Thymus (tissue), 11 donors: Measurements from ENCODE around the gene KIAA1958. TPM values are rescaled to one million over a fixed set of nuclear protein-coding genes. Genes with fewer than 3 reads are reported as not detected.
A peak's percentile ranks its signal among the peaks of the same experiment; 100 is the strongest.

Source experiments
- DNase-seq, 9 donors: peaks; one replicate each; pipeline ENCODE4 v3.0.0-alpha.2; 2013; ENCODE audit warnings: low spot score in 9 of 9, low read depth in 6 of 9, missing footprints in 1 of 9
- H3K27ac ChIP-seq, 2 donors: one replicate each; pipeline ENCODE4 v1.5.1; 2013; ENCODE audit warnings: control low read depth in 1 of 2, low read depth in 1 of 2, low read length in 1 of 2, mild to moderate bottlenecking in 1 of 2, moderate library complexity in 1 of 2
- H3K27me3 ChIP-seq, 2 donors: one replicate each; pipeline ENCODE4 v1.5.1; 2013; ENCODE audit warnings: low read length in 1 of 2; ENCODE audit not compliant: control insufficient read depth in 2 of 2, insufficient read depth in 1 of 2
- H3K36me3 ChIP-seq, 2 donors: one replicate each; pipeline ENCODE4 v1.5.1; 2013; ENCODE audit warnings: low read length in 1 of 2, mild to moderate bottlenecking in 1 of 2, moderate library complexity in 1 of 2; ENCODE audit not compliant: control insufficient read depth in 2 of 2, insufficient read depth in 2 of 2
- H3K4me1 ChIP-seq, 2 donors: one replicate each; pipeline ENCODE4 v1.5.1; 2013; ENCODE audit warnings: low read length in 2 of 2; ENCODE audit not compliant: control insufficient read depth in 2 of 2, insufficient read depth in 2 of 2
- H3K4me3 ChIP-seq, 2 donors: one replicate each; pipeline ENCODE4 v1.5.1; 2013; ENCODE audit warnings: low read length in 2 of 2, control low read depth in 1 of 2, mild to moderate bottlenecking in 1 of 2
- H3K9me3 ChIP-seq, 2 donors: one replicate each; pipeline ENCODE4 v1.5.1; 2013; ENCODE audit warnings: low read length in 1 of 2, mild to moderate bottlenecking in 1 of 2; ENCODE audit not compliant: control insufficient read depth in 2 of 2, insufficient read depth in 1 of 2
- WGBS: extraction: QIAGEN DNeasy Blood & Tissue Kit; methylation state at CpG from one replicate; pipeline ENCODE4 v1.1.7; 2013; 5-methylcytosine and 5-hydroxymethylcytosine counted together
- polyA plus RNA-seq: library from polyadenylated mRNA; stranded (reverse); fragments of 200-250 nt; gene quantifications from one replicate; pipeline ENCODE4 v1.2.3, GENCODE V29; 2013
- total RNA-seq: library from RNA; stranded (reverse); fragments of 120-200 nt; gene quantifications from one replicate; pipeline ENCODE4 v1.2.4, GENCODE V29; 2013
- donor health status: healthy.

The KIAA1958 gene
- total and polyA plus RNA-seq, 2 donors: 1.8 to 3.6 TPM

DNA sequence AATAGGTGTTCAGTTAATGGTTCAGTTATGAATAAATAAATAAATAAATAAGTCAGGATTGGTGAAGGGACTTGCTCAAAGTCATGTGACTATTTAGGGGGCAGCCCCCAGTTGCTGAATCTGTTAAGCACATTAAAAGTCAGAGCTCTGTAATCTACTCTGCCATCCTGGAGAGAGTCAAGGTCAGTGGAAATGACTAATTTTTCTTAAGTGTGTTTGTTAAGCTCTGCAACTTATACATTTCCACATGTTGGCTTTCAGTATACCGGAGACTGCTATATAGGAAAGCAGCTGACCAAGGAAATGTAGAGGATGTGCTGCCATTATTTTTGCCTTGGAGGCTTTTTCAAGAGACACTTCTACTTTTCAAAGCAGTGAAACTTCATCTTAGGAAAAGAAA, 57.9 kb downstream of the KIAA1958 start:
- Histone ChIP-seq H3K27ac (no peak overlapping the region), H3K9me3 (no peaks in the 10 kb centered on the region), H3K36me3 (no peaks in the 10 kb centered on the region), H3K27me3 (no peaks in the 10 kb centered on the region), H3K4me3 (no peak overlapping the region), H3K4me1 (peaks cover 0 to 2% of the 10 kb centered on the region in 2 donors)
- no peak for DNase-seq
- 96% methylated on average over 1 of the region's 1 CpG for WGBS

DNA sequence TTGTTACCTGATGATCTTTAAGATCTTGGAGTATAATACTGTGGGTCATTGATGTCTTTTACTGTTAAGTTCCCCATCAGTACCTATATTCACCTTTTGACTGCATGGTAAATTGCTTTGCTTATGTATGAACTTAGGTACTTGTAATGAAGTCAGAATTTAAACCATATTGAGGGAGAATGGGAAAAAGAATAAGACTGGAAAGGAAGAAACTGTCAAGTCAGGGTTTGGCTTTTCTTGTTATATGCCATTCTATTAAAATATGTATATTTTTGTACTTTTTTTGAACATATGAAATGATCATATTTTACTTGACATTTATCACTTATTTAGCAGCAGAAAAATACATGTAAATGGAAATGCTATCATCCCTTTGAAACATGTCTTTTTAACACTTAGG, 58.6 kb downstream of the KIAA1958 start:
- H3K4me3 ChIP-seq: no peak overlapping the region
- H3K27ac ChIP-seq: no peak overlapping the region
- DNase-seq: no peak
- no peaks in the 10 kb centered on the region for H3K27me3 ChIP-seq
- no peaks in the 10 kb centered on the region for H3K36me3 ChIP-seq
- peaks cover 0 to 2% of the 10 kb centered on the region in 2 donors for H3K4me1 ChIP-seq
- no peaks in the 10 kb centered on the region for H3K9me3 ChIP-seq

DNA sequence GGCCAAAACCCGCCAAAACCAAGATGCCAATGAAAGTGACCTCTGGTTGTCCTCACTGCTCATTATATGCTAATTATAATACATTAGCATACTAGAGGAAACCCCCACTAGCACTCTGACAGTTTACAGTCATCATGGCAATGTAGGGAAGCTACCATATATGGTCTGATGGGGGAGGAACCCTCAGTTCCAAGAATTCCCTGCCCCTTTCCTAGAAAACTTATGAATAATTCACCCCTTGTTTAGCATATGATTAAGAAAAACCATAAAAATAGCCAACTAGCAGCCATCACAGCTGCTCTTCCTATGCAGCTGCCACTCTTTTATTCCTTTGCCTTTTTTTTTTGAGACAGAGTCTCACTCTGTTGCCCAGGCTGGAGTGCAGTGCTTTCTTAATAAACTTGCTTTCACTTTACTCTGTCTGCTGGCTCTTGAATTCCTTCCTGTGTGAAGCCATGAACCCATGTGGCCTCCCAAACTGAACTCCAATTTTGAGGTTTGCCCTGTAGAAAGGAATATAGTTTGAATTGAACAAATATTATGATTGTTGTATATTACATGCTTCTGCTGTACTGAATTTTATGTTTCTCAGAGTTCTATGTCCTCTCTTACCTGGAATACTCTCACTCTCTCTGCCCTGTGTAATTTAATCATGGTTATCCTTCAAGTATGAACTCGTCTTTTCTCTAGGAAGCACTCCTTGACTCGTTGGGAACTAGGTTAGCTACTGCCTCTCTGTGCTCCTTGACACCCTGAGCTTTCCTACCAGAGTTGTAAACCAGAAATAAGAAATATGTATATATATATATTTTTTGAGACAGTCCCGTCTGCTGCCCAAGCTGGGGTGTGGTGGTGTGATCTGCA, 59.8 kb downstream of the KIAA1958 start:
- 72% methylated on average over 4 of the region's 4 CpGs for WGBS

DNA sequence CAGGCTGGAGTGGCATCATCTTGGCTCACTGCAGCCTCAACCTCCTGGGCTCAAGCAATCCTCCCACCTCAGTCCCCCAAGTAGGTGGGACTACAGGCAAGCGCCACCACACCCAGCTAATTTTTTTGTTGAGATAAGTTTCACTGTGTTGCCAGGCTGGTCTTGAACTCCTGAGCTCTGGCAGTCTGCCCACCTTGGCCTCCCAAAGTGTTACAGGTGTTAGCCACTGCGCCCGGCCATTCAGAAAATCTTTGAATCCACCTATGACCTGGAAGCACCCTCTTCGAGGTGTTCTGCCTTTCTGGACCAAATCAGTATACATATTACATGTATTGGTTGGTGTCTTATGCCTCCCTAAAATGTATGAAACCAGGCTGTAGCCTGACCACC, 61.4 kb downstream of the KIAA1958 start:
- WGBS: 98% methylated on average over 4 of the region's 4 CpGs
- no peaks in the 10 kb centered on the region for H3K36me3 ChIP-seq
- H3K27ac ChIP-seq: no peak overlapping the region
- H3K4me3 ChIP-seq: no peak overlapping the region
- no peaks in the 10 kb centered on the region for H3K9me3 ChIP-seq
- no peaks in the 10 kb centered on the region for H3K27me3 ChIP-seq
- no peak for DNase-seq
- peaks cover 0 to 2% of the 10 kb centered on the region in 2 donors for H3K4me1 ChIP-seq

More for the DNA sequence above, 59.8 kb downstream of the KIAA1958 start:
- no peak overlapping the region for H3K27ac ChIP-seq
- peaks cover 0 to 2% of the 10 kb centered on the region in 2 donors for H3K4me1 ChIP-seq
- peak in 1 of 9 donors; percentile 15 for DNase-seq
- H3K36me3 ChIP-seq: no peaks in the 10 kb centered on the region
- no peaks in the 10 kb centered on the region for H3K27me3 ChIP-seq
- H3K9me3 ChIP-seq: no peaks in the 10 kb centered on the region
- no peak overlapping the region for H3K4me3 ChIP-seq

DNA sequence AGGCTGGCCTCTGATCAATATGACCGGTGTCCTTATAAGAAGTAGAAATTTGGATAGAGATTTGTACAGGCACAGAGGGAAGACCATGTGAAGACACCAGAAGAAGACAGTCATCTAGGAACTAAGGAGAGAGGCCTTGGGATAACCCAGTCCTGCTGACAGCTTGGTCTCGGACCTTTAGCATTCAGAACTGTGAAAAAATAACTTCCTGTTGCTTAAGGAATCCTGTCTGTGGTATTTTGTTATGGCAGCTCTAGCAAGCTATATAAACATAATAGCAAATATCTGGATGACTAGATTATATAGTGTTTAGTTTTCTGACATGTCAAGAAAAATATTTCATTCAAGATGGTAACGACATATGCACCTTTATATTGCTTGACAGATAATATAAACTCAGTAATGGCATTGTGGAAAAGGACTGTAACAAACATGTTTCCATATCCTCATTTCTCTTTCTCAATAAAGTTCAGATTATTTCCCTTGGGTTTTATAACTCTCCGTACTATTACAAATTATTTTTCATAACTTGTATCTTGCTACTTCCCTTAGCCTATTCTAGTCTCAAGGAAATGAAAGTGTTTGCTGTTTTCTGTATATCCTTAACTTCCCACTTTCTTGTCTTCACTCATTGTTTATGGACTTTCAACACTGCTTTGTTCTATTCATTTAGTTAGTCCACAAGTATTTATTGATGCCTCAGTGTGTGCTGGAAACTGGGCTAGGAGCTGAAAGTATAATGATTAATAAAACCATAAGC, 62.4 kb downstream of the KIAA1958 start:
- DNase-seq: no peak
- 94% methylated on average over 4 of the region's 4 CpGs for WGBS
- Histone ChIP-seq H3K4me1 (peaks cover 0 to 2% of the 10 kb centered on the region in 2 donors), H3K36me3 (no peaks in the 10 kb centered on the region), H3K4me3 (no peak overlapping the region), H3K27me3 (no peaks in the 10 kb centered on the region), H3K27ac (no peak overlapping the region), H3K9me3 (no peaks in the 10 kb centered on the region)

DNA sequence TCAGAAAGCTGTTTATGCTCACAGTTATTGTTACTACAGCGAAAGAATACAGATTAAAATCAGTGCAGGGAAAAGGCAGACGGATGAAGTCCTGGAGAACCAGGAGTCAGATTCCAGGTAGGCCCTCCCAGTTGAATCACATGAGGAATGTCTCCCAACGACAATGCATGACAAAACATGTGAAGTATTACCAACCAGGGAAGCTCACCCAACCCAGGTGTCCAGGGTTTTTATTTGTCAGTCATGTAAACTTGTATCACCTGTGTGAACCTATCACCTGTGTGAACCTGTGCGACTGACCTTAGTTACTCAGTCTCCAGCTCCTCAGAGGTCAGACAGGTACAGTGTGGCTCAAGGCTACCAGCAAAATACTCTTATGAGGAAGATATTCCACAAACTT, 63.9 kb downstream of the KIAA1958 start:
- Histone ChIP-seq H3K4me3 (no peak overlapping the region), H3K27ac (no peak overlapping the region), H3K9me3 (no peaks in the 10 kb centered on the region), H3K27me3 (no peaks in the 10 kb centered on the region), H3K4me1 (peaks cover 0 to 2% of the 10 kb centered on the region in 2 donors), H3K36me3 (no peaks in the 10 kb centered on the region)
- WGBS: 98% methylated on average over 4 of the region's 4 CpGs
- DNase-seq: no peak

DNA sequence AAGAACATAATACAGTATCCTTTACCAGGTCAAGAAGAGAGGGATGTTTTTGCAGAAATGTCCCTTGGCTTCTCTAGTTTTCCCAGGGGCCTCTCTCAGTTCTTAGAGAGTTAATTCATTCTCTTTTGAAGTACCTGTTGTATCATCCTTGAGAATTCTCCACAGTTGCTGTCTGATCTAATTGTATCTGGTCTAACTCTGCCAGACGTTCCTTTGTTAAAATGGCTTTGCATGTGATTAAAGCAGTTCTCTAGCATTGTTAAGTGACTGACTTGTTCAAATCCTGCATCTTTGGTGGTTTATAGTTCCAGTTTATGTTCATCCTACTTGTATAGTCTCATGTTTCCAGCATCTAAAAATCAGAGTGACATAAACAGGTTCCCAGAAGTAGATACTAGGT, 65.0 kb downstream of the KIAA1958 start:
- Histone ChIP-seq H3K4me1 (no peaks in the 10 kb centered on the region), H3K9me3 (no peaks in the 10 kb centered on the region), H3K4me3 (no peak overlapping the region), H3K27ac (no peak overlapping the region), H3K27me3 (no peaks in the 10 kb centered on the region), H3K36me3 (no peaks in the 10 kb centered on the region)
- no peak for DNase-seq
- WGBS: 91% methylated on average over 1 of the region's 1 CpG

DNA sequence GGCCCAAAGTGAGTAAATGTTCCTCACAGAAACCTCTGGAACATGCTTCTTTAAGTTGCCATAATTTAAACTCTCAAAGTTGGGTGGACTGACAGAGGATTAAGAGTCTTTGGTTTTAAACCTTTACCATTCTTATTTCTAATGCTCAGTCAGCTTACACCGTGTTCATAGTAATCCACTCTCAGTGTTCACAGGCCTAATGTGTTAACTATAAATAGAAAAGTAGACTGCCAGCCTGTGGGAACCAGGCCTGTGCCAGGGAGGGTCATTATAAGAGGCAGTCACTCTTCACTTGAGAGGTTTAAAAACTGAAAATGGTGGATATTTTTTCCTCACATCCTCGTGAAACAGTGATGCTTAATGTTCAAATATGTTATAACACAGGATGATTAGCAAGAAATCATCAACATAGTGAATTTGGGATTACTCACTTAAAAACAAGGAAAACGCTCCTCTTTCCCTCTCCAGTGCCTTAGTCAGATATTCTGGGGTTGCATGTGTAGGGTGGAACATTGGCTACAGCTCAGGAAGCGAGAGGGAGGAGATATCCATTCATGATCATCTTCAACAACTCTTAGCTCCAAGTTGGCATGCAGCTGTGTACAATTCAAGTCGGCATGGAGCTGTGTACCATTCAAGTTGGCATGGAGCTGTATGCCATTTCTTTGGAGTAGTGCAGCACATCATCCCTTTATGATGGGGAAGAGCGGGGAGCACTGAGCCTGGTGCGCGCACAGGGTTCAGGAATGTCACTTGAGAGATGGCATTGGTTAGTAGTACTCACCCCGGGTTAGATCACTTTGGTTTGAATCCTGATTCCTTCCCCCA, 65.8 kb downstream of the KIAA1958 start:
- H3K4me3 ChIP-seq: no peak overlapping the region
- no peaks in the 10 kb centered on the region for H3K27me3 ChIP-seq
- H3K36me3 ChIP-seq: no peaks in the 10 kb centered on the region
- no peaks in the 10 kb centered on the region for H3K9me3 ChIP-seq
- no peaks in the 10 kb centered on the region for H3K4me1 ChIP-seq
- WGBS: 88% methylated on average over 9 of the region's 9 CpGs
- no peak for DNase-seq
- no peak overlapping the region for H3K27ac ChIP-seq
